T-cell (primary cell): ENCODE data around the gene APC2. TPM values are rescaled to one million over a fixed set of nuclear protein-coding genes. Genes with fewer than 3 reads are reported as not detected.

ENCODE experiments used
- ATAC-seq, 4 experiments: fragments of 200-7000 bp in 3 of 4; fragments of 150-1000 bp in 1 of 4; cut with Tn5 transposase; replicated peaks in 1 of 4; 1 replicate in 3 of 4; 2 replicates in 1 of 4; pipeline ENCODE4 v1.10.0; 2021; ENCODE audit warnings: moderate library complexity in 3 of 4, mild to moderate bottlenecking in 2 of 4, moderate number of reproducible peaks in 1 of 4
- CTCF ChIA-PET, 2 donors: fragments of 300-600 bp; sonication (Branson Sonifier 250); formaldehyde crosslinking; loops; one replicate each; lab custom pipeline; 2022; ENCODE audit warnings: antibody characterized with exemption in 2 of 2; lab: Charles Lee
- POLR2A ChIA-PET, 2 donors: fragments of 300-600 bp; sonication (Branson Sonifier 250); formaldehyde crosslinking; loops; one replicate each; lab custom pipeline; 2022; ENCODE audit warnings: antibody characterized with exemption in 2 of 2; lab: Charles Lee
- DNase-seq, 35 experiments: peaks; one replicate each; pipeline versions ENCODE4 v3.0.0 to v3.0.0-alpha.2; 2013 to 2023
- H3K27ac ChIP-seq: one replicate; pipeline ENCODE4 v1.5.1; 2013; ENCODE audit warnings: low read length
- H3K27me3 ChIP-seq, 2 experiments: replicated peaks in 1 of 2; 1 replicate in 1 of 2; 2 replicates in 1 of 2; pipeline versions ENCODE4 v1.6.1 to v1.7.0; 2013; ENCODE audit warnings: low read length in 1 of 2, mixed read lengths in 1 of 2; ENCODE audit not compliant: control insufficient read depth in 2 of 2, insufficient read depth in 2 of 2; ENCODE audit errors: extremely low read depth in 1 of 2
- H3K36me3 ChIP-seq, 2 donors: 1 replicate in 1 of 2; 2 replicates in 1 of 2; pipeline versions ENCODE4 v1.6.1 to v1.7.0; 2013; ENCODE audit warnings: low read length in 1 of 2; ENCODE audit not compliant: control insufficient read depth in 2 of 2, insufficient read depth in 1 of 2; ENCODE audit errors: extremely low read depth in 1 of 2
- H3K4me1 ChIP-seq, 2 experiments: 1 replicate in 1 of 2; 2 replicates in 1 of 2; pipeline versions ENCODE4 v1.6.1 to v1.7.0; 2013; ENCODE audit warnings: low read length in 2 of 2, mixed read lengths in 1 of 2; ENCODE audit not compliant: insufficient read depth in 2 of 2, control insufficient read depth in 1 of 2; ENCODE audit errors: extremely low read depth in 1 of 2
- H3K4me3 ChIP-seq, 2 donors: 1 replicate in 1 of 2; 2 replicates in 1 of 2; pipeline versions ENCODE4 v1.5.1 to v1.7.0; 2013; ENCODE audit warnings: mild to moderate bottlenecking in 2 of 2, low read length in 1 of 2, moderate library complexity in 1 of 2; ENCODE audit not compliant: control insufficient read depth in 1 of 2; ENCODE audit errors: extremely low read depth in 1 of 2
- H3K9me3 ChIP-seq: 2 replicates; pipeline ENCODE4 v1.7.0; 2013
- H3K27ac Mint-ChIP-seq, 2 donors: one replicate each; pipeline ENCODE4 v1.8.0; 2020 to 2021; ENCODE audit warnings: mild to moderate bottlenecking in 2 of 2, mixed read lengths in 2 of 2
- H3K27me3 Mint-ChIP-seq, 2 donors: one replicate each; pipeline ENCODE4 v1.8.0; 2021 to 2022; ENCODE audit warnings: mixed read lengths in 2 of 2
- H3K36me3 Mint-ChIP-seq: one replicate; pipeline ENCODE4 v1.8.0; 2021; ENCODE audit warnings: mixed read lengths
- H3K4me1 Mint-ChIP-seq, 3 donors: one replicate each; pipeline ENCODE4 v1.8.0; 2020 to 2022; ENCODE audit warnings: mixed read lengths in 3 of 3, mild to moderate bottlenecking in 1 of 3
- H3K4me3 Mint-ChIP-seq, 3 donors: one replicate each; pipeline ENCODE4 v1.8.0; 2020 to 2022; ENCODE audit warnings: mild to moderate bottlenecking in 3 of 3, mixed read lengths in 3 of 3, moderate library complexity in 3 of 3
- H3K9me3 Mint-ChIP-seq, 3 donors: one replicate each; pipeline ENCODE4 v1.8.0; 2020 to 2022; ENCODE audit warnings: mixed read lengths in 3 of 3
- WGBS: methylation state at CpG from one replicate; pipeline ENCODE4 v1.1.5; 2013; ENCODE audit warnings: missing lambda C conversion rate; ENCODE audit not compliant: insufficient coverage; 5-methylcytosine and 5-hydroxymethylcytosine counted together
- total RNA-seq, 35 experiments: library from RNA in 6 of 35; stranded (reverse) in 6 of 35; fragments of 120-200 nt in 1 of 35; gene quantifications; one replicate each; pipeline versions ENCODE4 v1.2.1 to v1.2.4 and lab custom pipeline; 2013 to 2026

APC2 gene
- total RNA-seq, 5 donors from 2014 or later (not counting 1 experiment from before 2014, with no cell fraction given), result 0.08 to 0.29 (median 0.13) TPM

DNA sequence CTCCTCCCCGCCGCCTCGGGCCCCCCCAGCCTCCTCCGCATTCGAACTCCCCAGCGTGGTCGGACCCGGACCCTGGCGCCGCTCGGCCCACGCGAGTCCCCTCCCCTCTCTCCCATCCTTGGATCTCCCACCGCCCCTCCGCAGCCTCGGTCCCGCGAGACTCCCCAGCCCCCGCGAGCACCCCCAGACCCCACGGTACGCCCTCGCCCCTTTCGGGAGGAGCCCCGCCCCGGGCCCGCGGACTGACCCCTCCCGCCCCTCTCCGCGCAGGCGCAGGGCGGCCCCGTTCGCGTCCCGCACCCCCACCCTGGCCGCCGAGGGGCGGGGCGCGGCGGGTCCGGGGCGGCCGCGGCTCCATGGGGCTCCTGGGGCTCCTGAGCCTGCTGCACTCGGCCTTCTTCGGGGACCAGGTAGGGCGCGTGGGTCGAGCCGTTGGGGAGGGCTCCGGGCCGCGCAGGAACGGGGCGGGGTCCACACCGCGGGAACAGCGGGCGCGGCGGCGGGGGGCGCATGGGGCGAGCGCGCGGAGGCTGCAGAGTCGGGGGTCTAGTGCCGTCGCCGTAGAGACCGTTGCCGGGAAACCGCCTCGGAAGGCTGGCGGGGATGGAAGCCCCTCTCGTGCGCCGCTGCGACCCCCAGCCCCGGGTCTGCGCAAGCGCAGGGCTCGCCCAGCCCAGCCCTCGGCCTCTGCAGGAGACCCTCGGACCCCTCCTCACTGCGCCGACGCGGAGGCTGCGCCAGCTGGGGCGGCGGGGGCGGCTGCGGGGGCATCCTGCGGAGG is 3.8 kb upstream of the APC2 start:
- ChIA-PET POLR2A (no interaction called here), CTCF (no interaction called here)
- Mint-ChIP-seq H3K36me3 (peaks cover 11% of the 10 kb centered on the region), H3K27me3 (peaks cover 25 to 38% of the 10 kb centered on the region in 2 donors), H3K27ac (no peak overlapping the region), H3K9me3 (no peaks in the 10 kb centered on the region), H3K4me1 (peaks cover 11 to 44% (median 20%) of the 10 kb centered on the region in 3 donors), H3K4me3 (peak overlapping the region in 1 of 3 donors; percentile 50)
- no peaks in the 10 kb centered on the region for H3K9me3 ChIP-seq
- WGBS, result 4% methylated on average over 88 of the region's 99 CpGs
- peaks cover 10 to 11% of the 10 kb centered on the region in 2 donors for H3K36me3 ChIP-seq
- H3K27me3 ChIP-seq, result peaks cover 5 to 50% of the 10 kb centered on the region in 2 experiments
- ATAC-seq, result no peak
- DNase-seq, result no peak
- H3K4me1 ChIP-seq, result peaks cover 2 to 51% of the 10 kb centered on the region in 2 experiments
- no peak overlapping the region for H3K27ac ChIP-seq
- H3K4me3 ChIP-seq, result no peak overlapping the region

DNA sequence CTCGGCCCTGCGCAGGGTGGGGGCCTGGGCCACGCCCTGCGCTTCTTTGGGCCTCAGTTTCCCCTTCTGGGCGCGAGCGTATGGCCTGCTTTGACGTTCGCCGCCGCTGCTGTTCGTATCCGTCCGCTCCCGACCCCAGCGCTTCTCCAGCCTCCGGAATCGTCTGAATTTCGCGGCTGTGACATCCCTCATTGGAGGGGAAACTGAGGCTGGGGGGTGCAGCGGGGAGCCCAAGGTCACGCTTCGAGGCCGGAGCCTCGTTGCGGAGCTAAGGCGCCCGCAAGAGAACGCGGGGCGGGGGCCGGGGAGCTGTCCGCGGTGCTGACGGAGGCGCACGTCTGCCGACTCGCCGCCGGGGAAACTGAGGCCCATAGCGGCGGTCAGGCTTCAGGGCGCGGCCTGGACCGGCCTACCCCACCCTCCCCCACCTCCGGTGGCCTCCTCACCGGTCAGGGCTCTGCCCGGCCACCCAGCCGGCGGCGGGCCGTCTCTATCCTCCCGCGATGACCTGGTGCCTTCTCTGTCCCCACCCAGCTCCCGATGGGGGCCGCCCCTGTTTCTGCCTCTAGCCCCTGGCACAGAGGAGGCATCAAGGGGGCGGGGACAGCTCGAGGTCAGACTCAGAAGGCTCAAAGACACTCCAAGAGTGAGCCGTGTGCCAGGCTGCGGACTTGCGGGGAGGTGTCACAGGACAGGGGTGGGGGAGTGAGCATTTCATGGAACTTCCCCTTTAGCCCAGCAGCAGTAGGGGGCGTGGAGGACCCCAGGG is 3.0 kb upstream of the APC2 start:
- ATAC-seq (no peak), DNase-seq (peak in 6 of 35 experiments; percentile 21 to 61 (median 35))
- no peak overlapping the region for H3K27ac Mint-ChIP-seq
- H3K27ac ChIP-seq, result no peak overlapping the region
- H3K4me3 Mint-ChIP-seq, result peak overlapping the region in 2 of 3 donors; percentile 34 to 50
- peaks cover 9 to 39% (median 19%) of the 10 kb centered on the region in 3 donors for H3K4me1 Mint-ChIP-seq
- H3K9me3 ChIP-seq, result no peaks in the 10 kb centered on the region
- H3K36me3 ChIP-seq, result peaks cover 3 to 4% of the 10 kb centered on the region in 2 donors
- H3K4me1 ChIP-seq, result peaks cover 2 to 50% of the 10 kb centered on the region in 2 experiments
- peaks cover 27 to 45% of the 10 kb centered on the region in 2 donors for H3K27me3 Mint-ChIP-seq
- H3K27me3 ChIP-seq, result peaks cover 5 to 58% of the 10 kb centered on the region in 2 experiments
- ChIA-PET POLR2A (no interaction called here), CTCF (no interaction called here)
- WGBS, result 4% methylated on average over 57 of the region's 63 CpGs
- H3K9me3 Mint-ChIP-seq, result no peaks in the 10 kb centered on the region
- H3K36me3 Mint-ChIP-seq, result peaks cover 5% of the 10 kb centered on the region
- H3K4me3 ChIP-seq, result no peak overlapping the region

DNA sequence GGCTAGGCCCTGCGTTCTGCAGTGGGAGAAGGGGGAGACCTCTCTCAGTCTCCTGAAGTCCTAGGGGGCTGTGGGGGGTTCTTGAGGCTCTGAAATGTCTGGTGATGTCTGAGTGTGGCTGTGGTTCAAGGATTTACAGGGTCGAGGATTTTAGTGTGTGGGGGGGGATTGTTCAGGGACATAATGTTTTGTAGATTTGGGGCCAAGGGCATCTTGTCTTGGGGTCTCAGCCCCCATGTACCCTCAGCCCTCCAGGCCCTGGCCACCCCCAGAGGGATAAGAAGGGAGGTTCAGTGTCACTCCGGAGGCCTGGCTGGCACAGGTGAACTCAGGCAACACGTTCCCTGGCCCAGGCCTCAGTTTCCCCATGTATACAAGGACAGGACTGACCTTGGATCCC is 2.4 kb upstream of the APC2 start:
- POLR2A ChIA-PET, result interaction anchor here in 1 of 2 donors (0.5 kb wide), 1 partner anchor 15 kb away, joined by 8 read pairs; no protein-coding TSS in a partner anchor
- Mint-ChIP-seq H3K36me3 (peaks cover 3% of the 10 kb centered on the region), H3K27ac (peak overlapping the region in 1 of 2 donors; percentile 55), H3K27me3 (peaks cover 29 to 46% of the 10 kb centered on the region in 2 donors), H3K9me3 (no peaks in the 10 kb centered on the region), H3K4me3 (peak overlapping the region; percentile 28 to 50 (median 34)), H3K4me1 (peaks cover 7 to 36% (median 18%) of the 10 kb centered on the region in 3 donors)
- H3K27ac ChIP-seq, result no peak overlapping the region
- peaks cover 8 to 64% of the 10 kb centered on the region in 2 experiments for H3K27me3 ChIP-seq
- 31% methylated on average over 4 of the region's 4 CpGs for WGBS
- no peaks in the 10 kb centered on the region for H3K36me3 ChIP-seq
- H3K9me3 ChIP-seq, result no peaks in the 10 kb centered on the region
- H3K4me1 ChIP-seq, result peaks cover 2 to 50% of the 10 kb centered on the region in 2 experiments
- ATAC-seq (no peak), DNase-seq (no peak)
- CTCF ChIA-PET, result no interaction called here
- no peak overlapping the region for H3K4me3 ChIP-seq

DNA sequence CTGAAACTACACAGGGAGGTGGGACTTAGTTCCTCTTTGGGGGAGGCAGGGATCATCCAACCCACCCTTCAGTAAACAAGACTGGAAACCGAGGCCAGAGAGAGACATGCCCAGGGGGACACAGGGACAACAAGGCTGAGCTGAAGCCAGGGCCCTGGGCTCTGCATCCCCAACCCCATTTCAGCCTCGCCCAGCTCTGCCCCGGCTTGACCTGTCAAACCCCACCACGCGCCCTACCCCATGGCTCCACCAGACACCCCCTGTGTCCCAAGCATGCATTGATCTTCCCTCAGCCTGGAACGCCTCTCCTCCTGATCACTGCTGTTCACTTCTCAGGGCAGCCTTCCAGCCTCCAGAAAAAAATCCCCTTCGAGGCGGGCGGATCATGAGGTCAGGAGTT is 2.0 kb upstream of the APC2 start:
- CTCF ChIA-PET, result no interaction called here
- Histone ChIP-seq H3K9me3 (no peaks in the 10 kb centered on the region), H3K27ac (no peak overlapping the region), H3K36me3 (no peaks in the 10 kb centered on the region), H3K4me3 (no peak overlapping the region), H3K27me3 (peaks cover 8 to 69% of the 10 kb centered on the region in 2 experiments), H3K4me1 (peaks cover 2 to 54% of the 10 kb centered on the region in 2 experiments)
- H3K36me3 Mint-ChIP-seq, result no peaks in the 10 kb centered on the region
- POLR2A ChIA-PET, result interaction anchor here in 1 of 2 donors (0.5 kb wide), 1 partner anchor 14 kb away, joined by 8 read pairs; no protein-coding TSS in a partner anchor
- peaks cover 7 to 36% (median 18%) of the 10 kb centered on the region in 3 donors for H3K4me1 Mint-ChIP-seq
- H3K27ac Mint-ChIP-seq, result peak overlapping the region in 1 of 2 donors; percentile 19
- WGBS, result 65% methylated on average over 5 of the region's 9 CpGs
- peak overlapping the region in 2 of 3 donors; percentile 24 to 50 for H3K4me3 Mint-ChIP-seq
- no peaks in the 10 kb centered on the region for H3K9me3 Mint-ChIP-seq
- no peak for DNase-seq
- ATAC-seq, result no peak
- H3K27me3 Mint-ChIP-seq, result peaks cover 31 to 50% of the 10 kb centered on the region in 2 donors

DNA sequence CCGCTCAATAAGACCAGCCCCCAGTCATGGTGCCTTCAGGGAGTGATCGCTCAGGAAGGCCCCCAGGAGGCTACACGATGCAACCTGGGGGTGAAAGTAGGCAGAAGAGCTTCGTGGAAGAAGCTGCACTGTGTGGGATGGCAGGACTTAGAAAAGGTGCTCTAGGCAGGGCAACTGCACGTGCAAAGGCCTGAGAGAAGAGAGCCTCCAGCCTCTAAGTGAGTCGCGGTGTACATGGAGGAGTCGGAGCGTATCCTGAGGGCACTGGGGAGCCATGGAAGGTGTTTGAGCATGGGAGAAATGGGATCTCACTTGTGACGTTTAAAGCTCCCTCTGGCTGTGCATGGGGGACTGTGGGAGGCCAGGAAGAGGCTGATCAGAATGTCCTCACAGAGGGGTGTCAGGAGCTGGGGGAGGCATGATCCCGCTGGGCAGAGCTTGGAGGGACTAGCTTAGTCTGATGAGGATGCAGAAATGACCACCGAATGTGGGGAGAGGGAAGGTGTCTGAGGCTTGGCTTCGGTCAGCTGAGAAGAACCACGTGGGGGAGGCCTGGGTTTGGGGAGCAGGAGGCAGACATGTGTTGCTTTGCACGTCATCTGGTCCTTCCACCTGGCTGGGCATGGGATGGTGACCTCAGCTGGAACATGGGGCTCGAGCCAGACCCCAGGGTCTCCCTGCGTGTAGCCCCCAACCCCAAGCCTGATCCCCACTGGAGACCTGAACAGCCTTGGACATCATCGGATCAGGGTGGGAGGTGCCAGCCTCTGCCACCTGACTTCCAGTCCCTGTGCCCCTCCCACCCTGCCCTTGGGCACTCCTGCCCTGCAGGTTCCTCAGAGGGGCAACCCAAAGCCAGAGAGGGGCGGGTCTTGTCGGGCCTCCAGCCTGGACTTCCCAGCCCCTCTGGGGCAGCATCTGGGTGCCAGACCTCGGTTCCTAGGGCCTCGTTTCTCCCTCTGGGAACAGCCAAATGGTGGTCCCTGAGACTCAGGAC is 1.1 kb downstream of the APC2 start:
- H3K4me1 Mint-ChIP-seq, result peaks cover 15 to 39% (median 22%) of the 10 kb centered on the region in 3 donors
- H3K27me3 Mint-ChIP-seq, result peaks cover 43 to 68% of the 10 kb centered on the region in 2 donors
- ATAC-seq, result no peak
- Histone ChIP-seq H3K4me3 (no peak overlapping the region), H3K36me3 (no peaks in the 10 kb centered on the region), H3K27me3 (peaks cover 10 to 93% of the 10 kb centered on the region in 2 experiments), H3K27ac (no peak overlapping the region), H3K4me1 (peaks cover 6 to 53% of the 10 kb centered on the region in 2 experiments), H3K9me3 (no peaks in the 10 kb centered on the region)
- no peaks in the 10 kb centered on the region for H3K9me3 Mint-ChIP-seq
- CTCF ChIA-PET, result interaction anchor here in 1 of 2 donors (0.6 kb wide), 2 partner anchors 49 to 823 kb away, joined by 3 to 5 read pairs; no protein-coding TSS in a partner anchor
- POLR2A ChIA-PET, result interaction anchor here in 1 of 2 donors (0.6 kb wide), 1 partner anchor 339 kb away, joined by 5 read pairs; no protein-coding TSS in a partner anchor
- H3K36me3 Mint-ChIP-seq, result no peaks in the 10 kb centered on the region
- WGBS, result 54% methylated on average over 22 of the region's 22 CpGs
- H3K27ac Mint-ChIP-seq, result peak overlapping the region in 1 of 2 donors; percentile 79
- no peak for DNase-seq
- peak overlapping the region in 2 of 3 donors; percentile 7 to 39 for H3K4me3 Mint-ChIP-seq
